ENCODE results near the gene NAA38.

NAA38 gene

GRCh38 chr17:7831233-7831632 is 26.1 kb downstream of the NAA38 start:
- TF ChIP-seq, protein P1, sequence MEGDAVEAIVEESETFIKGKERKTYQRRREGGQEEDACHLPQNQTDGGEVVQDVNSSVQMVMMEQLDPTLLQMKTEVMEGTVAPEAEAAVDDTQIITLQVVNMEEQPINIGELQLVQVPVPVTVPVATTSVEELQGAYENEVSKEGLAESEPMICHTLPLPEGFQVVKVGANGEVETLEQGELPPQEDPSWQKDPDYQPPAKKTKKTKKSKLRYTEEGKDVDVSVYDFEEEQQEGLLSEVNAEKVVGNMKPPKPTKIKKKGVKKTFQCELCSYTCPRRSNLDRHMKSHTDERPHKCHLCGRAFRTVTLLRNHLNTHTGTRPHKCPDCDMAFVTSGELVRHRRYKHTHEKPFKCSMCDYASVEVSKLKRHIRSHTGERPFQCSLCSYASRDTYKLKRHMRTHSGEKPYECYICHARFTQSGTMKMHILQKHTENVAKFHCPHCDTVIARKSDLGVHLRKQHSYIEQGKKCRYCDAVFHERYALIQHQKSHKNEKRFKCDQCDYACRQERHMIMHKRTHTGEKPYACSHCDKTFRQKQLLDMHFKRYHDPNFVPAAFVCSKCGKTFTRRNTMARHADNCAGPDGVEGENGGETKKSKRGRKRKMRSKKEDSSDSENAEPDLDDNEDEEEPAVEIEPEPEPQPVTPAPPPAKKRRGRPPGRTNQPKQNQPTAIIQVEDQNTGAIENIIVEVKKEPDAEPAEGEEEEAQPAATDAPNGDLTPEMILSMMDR (IDR thresholded peaks at IDR 0.05; ENCODE audit: insufficient read depth, low read depth, low read length, missing control alignments) = no peak
- no peak overlapping the region for H3K4me3 ChIP-seq (ENCODE audit: low read depth, low read length)
- no peak for DNase-seq (ENCODE audit: low read depth)

DNA sequence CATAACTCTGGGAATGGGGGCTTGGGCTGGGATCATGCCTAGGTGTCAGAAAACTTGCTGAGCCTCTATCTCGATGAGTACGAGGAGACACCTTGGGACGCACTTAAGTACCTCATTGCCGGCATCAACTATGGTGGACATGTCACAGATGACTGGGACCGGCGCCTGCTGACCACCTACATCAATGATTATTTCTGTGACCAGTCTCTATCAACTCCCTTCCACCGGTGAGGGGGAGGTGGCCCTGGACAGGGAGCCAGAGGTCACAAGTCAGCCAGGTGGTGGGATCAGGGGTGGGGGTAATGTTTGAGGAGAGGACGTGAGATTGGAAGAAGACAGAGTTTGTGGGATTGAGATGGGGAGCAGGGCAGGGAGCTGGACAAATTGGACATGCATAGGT is 26.7 kb downstream of the NAA38 start:
- no peak overlapping the region for H3K4me3 ChIP-seq (ENCODE audit: low read depth, low read length)
- no peak for DNase-seq (ENCODE audit: low read depth)
- TF ChIP-seq, protein P1 (IDR thresholded peaks at IDR 0.05; ENCODE audit: insufficient read depth, low read depth, low read length, missing control alignments) = no peak

DNA sequence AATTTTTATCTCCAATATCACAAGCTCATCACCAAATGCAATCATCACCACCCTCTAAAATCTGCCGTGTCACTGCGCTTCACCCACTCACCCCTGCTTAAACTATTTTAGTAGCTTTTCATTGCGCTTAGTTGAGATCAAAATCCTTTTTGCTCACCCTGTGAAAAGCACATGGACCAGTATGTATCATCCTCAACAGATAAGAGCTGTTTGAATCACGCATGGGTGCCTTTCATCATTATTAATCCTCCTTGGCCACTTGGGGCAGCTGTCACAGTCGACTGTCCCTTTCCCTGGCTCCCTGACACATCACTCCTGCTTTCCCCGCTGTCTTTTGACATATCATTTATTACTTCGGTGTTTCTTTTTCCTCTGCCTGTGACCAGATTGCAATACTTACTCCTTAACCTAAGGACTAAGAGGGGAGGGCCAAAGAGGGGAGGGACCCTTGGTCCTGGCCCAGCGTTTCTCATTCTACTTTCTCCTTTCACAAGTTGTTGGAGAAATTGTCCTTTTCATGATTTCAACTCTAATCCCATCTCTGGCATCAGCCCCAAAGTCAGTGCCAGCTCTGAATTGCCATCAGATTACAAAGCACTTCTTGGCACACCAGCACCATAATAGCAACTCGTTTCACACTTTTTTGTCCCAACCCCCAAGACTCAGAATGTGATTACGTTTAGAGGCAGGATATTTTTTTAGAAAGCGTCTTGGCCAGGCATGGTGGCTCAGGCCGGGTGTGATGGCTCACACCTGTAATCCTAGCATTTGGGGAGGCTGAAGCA is 32.0 kb downstream of the NAA38 start:
- no peak for DNase-seq (ENCODE audit: low read depth)
- TF ChIP-seq, protein P1 (IDR thresholded peaks at IDR 0.05; ENCODE audit: insufficient read depth, low read depth, low read length, missing control alignments) = no peak
- no peak overlapping the region for H3K4me3 ChIP-seq (ENCODE audit: low read depth, low read length)

- TF ChIP-seq, protein P1 (IDR thresholded peaks at IDR 0.05; ENCODE audit: insufficient read depth, low read depth, low read length, missing control alignments) = no peak
- H3K4me3 ChIP-seq (ENCODE audit: low read depth, low read length) = no peak overlapping the region
- no peak for DNase-seq (ENCODE audit: low read depth)
Measured at GRCh38 chr17:7824021-7824924, 33.1 kb downstream of the NAA38 start.

DNA sequence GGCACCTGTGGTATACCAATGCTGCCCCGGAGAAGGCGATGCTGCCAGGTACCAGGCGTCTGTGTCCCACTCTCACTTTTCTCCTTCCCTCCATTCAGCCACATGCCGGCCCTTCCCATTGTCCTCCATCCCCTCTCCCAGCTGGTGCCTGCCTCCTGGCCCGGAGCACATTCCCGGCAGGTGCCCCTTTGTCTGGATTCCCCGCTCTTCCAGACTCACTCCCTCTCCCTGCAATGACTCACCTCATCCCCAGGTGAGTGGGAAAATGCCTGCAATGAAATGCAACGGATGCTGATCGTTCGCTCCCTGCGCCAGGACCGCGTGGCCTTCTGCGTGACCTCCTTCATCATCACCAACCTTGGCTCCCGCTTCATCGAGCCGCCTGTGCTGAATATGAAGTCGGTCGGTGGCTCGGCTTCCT is 33.8 kb downstream of the NAA38 start:
- DNase-seq (ENCODE audit: low read depth) = no peak
- no peak overlapping the region for H3K4me3 ChIP-seq (ENCODE audit: low read depth, low read length)
- TF ChIP-seq, protein P1 (IDR thresholded peaks at IDR 0.05; ENCODE audit: insufficient read depth, low read depth, low read length, missing control alignments) = no peak

- no peak for DNase-seq (ENCODE audit: low read depth)
- TF ChIP-seq, protein P1 (IDR thresholded peaks at IDR 0.05; ENCODE audit: insufficient read depth, low read depth, low read length, missing control alignments) = no peak
- no peak overlapping the region for H3K4me3 ChIP-seq (ENCODE audit: low read depth, low read length)
Measured at GRCh38 chr17:7822126-7822525, 35.2 kb downstream of the NAA38 start.
